Transverse colon (tissue), 4 donors: ENCODE data around the gene TLX1. TPM values are rescaled to one million over a fixed set of nuclear protein-coding genes. Genes with fewer than 3 reads are reported as not detected.

ENCODE experiments used
- DNase-seq: peaks from one replicate; pipeline ENCODE4 v3.0.0-alpha.2; 2019
- H3K27ac ChIP-seq, 4 donors: fragments of 200-600 bp; sonication (generic); 2 replicates each; pipeline ENCODE4 v1.5.1; 2016 to 2018; ENCODE audit warnings: inconsistent platforms in 4 of 4
- H3K27me3 ChIP-seq: fragments of 200-600 bp; sonication (generic); 2 replicates; pipeline ENCODE4 v1.5.1; 2017; ENCODE audit warnings: inconsistent platforms
- H3K36me3 ChIP-seq, 4 donors: fragments of 200-600 bp; sonication (generic); 2 replicates each; pipeline ENCODE4 v1.5.1; 2017 to 2019; ENCODE audit warnings: inconsistent platforms in 4 of 4
- H3K4me1 ChIP-seq, 4 donors: fragments of 200-600 bp; sonication (generic); 2 replicates each; pipeline ENCODE4 v1.5.1; 2017 to 2020; ENCODE audit warnings: inconsistent platforms in 4 of 4
- H3K4me3 ChIP-seq, 4 donors: fragments of 200-600 bp; sonication (generic); 1 replicate in 1 of 4; 2 replicates in 3 of 4; pipeline versions ENCODE4 v1.5.1 to v1.6.1; 2017 to 2019; ENCODE audit warnings: inconsistent platforms in 4 of 4
- H3K9me3 ChIP-seq, 2 donors: fragments of 200-600 bp; sonication (generic); 2 replicates each; pipeline ENCODE4 v1.5.1; 2017 to 2019; ENCODE audit warnings: inconsistent platforms in 2 of 2
- EP300 ChIP-seq: sonication (generic); formaldehyde crosslinking; IDR thresholded peaks from one replicate; pipeline ENCODE4 v1.6.1; 2017; ENCODE audit warnings: antibody characterized with exemption, low read depth
- POLR2A ChIP-seq: fragments of 450-650 bp; IDR thresholded peaks from one replicate; pipeline ENCODE4 v1.6.1; 2016; ENCODE audit warnings: antibody characterized with exemption, mild to moderate bottlenecking, moderate library complexity
- POLR2AphosphoS5 ChIP-seq, 3 donors: sonication (generic); formaldehyde crosslinking; IDR thresholded peaks; one replicate each; pipeline ENCODE4 v1.6.1; 2016; ENCODE audit warnings: antibody characterized with exemption in 3 of 3
- WGBS, 2 donors: methylation state at CpG; one replicate each; pipeline ENCODE4 v1.1.5; 2018; ENCODE audit warnings: low coverage in 1 of 2; 5-methylcytosine and 5-hydroxymethylcytosine counted together
- in situ Hi-C, 4 donors: fragments of 200-750 bp; cut with MboI; loops; one replicate each; pipeline versions ENCODE4 v1.15.0 to v1.15.1; 2017; ENCODE audit warnings: low sequenced_read_pairs in 3 of 4, low pct_ligation_motif_present in 1 of 4, low pct_unique_long_range_greater_than_20kb in 1 of 4
- intact Hi-C: fragments of 100-400 bp; cut with DNase I; formaldehyde crosslinking; loops from one replicate; pipeline ENCODE4 v1.15.1; 2023; ENCODE audit warnings: low total_unique reads
- total RNA-seq, 4 donors: library from RNA; depleted of rRNA; stranded (reverse); fragments of >200 nt; gene quantifications; one replicate each; pipeline ENCODE4 v1.1.0, GENCODE V29; 2016
- TF ChIP-seq, protein P1 (sequence below), 5 experiments: fragments of 200-600 bp in 3 of 5; fragments of 450-650 bp in 2 of 5; sonication (generic) in 3 of 5; IDR thresholded peaks; 1 replicate in 2 of 5; 2 replicates in 3 of 5; pipeline ENCODE4 v1.5.1; 2016 to 2017; ENCODE audit warnings: antibody characterized with exemption in 5 of 5, inconsistent platforms in 3 of 5, mild to moderate bottlenecking in 2 of 5, moderate library complexity in 1 of 5

TLX1 gene
- total RNA-seq, 4 donors from 2014 or later = 0.14 to 0.60 TPM; not detected in 2

DNA sequence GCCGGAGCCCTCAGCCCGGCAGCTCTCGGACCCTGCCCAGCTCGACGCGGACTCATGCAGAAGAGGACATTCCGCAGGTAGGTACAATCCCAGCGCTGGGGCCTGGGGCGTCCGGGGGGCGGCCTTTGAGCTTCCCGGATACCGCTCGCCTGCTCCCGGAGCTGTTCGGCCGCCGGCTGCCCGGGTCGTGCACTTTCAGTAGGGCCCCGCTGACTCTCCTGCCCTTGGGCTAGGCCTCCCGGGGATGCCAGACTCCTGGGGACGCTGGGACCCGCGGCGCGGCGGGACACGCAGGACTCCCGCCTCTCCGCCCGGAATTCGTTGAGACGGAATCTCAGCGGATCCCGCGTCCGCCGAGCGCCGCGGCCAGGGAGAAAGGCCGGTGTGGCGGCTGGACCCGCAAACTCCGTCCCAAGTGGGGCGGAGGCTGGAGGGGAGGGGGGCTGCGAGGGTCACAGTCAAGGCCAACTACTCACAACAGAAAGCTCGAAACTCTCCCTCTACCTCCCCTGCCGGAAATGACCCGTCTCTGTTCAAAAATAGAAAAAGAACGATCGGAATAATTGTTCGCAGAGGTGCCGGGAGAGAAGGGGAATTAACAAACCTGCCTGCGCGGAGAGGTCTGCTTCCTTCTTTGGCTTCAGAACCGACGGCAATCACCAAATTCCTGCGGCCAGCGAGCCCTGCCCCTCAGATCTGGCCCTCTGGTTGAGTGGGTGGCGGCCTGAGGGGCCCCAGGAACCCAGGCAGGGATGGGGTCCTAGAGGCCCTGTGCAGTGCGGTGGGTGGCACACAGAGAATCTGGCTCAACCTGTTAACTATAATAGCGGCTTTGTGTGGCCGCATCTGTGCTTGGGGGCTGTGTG, 9.2 kb downstream of the TLX1 start:
- intact Hi-C loops = no loop called here
- WGBS, 2 donors = 14% methylated on average over 22 of the region's 65 CpGs; no CpG with 5 or more reads in 1 of the 2 donors
- in situ Hi-C loops = loop anchor here (5.0 to 10.0 kb wide), 2 partner anchors 43 to 46 kb away; no protein-coding TSS in a partner anchor
- H3K36me3 ChIP-seq = no peaks in the 10 kb centered on the region
- no peaks in the 10 kb centered on the region for H3K9me3 ChIP-seq
- TF ChIP-seq POLR2AphosphoS5 (IDR thresholded peaks at IDR 0.05) (peak; percentile 66 to 90 (median 77)), EP300 (no peak), POLR2A (no peak)
- TF ChIP-seq, protein P1, sequence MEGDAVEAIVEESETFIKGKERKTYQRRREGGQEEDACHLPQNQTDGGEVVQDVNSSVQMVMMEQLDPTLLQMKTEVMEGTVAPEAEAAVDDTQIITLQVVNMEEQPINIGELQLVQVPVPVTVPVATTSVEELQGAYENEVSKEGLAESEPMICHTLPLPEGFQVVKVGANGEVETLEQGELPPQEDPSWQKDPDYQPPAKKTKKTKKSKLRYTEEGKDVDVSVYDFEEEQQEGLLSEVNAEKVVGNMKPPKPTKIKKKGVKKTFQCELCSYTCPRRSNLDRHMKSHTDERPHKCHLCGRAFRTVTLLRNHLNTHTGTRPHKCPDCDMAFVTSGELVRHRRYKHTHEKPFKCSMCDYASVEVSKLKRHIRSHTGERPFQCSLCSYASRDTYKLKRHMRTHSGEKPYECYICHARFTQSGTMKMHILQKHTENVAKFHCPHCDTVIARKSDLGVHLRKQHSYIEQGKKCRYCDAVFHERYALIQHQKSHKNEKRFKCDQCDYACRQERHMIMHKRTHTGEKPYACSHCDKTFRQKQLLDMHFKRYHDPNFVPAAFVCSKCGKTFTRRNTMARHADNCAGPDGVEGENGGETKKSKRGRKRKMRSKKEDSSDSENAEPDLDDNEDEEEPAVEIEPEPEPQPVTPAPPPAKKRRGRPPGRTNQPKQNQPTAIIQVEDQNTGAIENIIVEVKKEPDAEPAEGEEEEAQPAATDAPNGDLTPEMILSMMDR (IDR thresholded peaks at IDR 0.05) = no peak
- H3K27me3 ChIP-seq = peaks cover 100% of the 10 kb centered on the region
- H3K4me3 ChIP-seq = no peak overlapping the region
- H3K4me1 ChIP-seq = peaks cover 0 to 12% (median 8%) of the 10 kb centered on the region in 4 donors
- no peak overlapping the region for H3K27ac ChIP-seq
- no peak for DNase-seq

DNA sequence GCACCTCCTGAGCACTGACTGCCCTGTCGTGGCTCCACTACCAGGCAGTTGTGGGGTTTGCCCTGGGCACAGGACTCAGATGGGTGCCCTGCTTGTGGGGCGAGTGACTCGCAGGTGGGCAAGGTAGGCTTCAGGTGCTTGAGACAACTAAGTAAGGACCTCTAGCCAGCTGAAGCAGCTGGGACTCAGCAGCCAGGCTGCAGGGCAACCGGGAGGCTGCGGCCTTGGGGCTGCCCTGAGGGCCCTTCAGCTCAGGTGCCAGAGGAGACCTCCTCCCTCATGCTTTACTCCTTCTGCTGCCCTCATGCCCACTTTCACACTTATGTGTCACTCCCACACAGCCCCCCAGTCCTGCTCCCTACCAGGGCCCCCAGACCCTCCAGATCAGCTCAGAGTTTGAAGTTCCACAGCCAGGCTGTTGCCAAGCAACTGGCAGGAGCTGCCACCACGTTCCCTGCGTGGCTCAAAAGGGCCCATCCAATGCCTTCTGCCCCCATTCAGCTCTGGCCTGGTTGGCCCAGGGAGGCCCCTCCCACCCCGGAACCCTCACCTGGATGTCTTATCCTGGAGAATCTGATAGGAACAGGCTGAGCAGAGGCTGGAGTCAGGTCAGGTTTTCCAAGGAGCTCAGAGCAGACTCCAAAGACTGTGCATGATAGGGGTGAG, 10.0 kb downstream of the TLX1 start:
- Histone ChIP-seq H3K4me1 (peaks cover 0 to 13% (median 9%) of the 10 kb centered on the region in 4 donors), H3K27ac (no peak overlapping the region), H3K4me3 (no peak overlapping the region), H3K36me3 (no peaks in the 10 kb centered on the region), H3K27me3 (peaks cover 100% of the 10 kb centered on the region), H3K9me3 (no peaks in the 10 kb centered on the region)
- WGBS, 2 donors = 37% methylated on average over 8 of the region's 8 CpGs; no CpG with 5 or more reads in 1 of the 2 donors
- intact Hi-C loops = no loop called here
- in situ Hi-C loops = loop anchor here (5.0 to 10.0 kb wide), 2 partner anchors 44 to 46 kb away; no protein-coding TSS in a partner anchor
- no peak for DNase-seq
- TF ChIP-seq EP300 = no peak
- no peak for TF ChIP-seq POLR2A
- TF ChIP-seq POLR2AphosphoS5 (IDR thresholded peaks at IDR 0.05) = no peak
- TF ChIP-seq, protein P1 (IDR thresholded peaks at IDR 0.05) = no peak

- no peak overlapping the region for H3K4me3 ChIP-seq
- in situ Hi-C loops (loop anchor here (5.0 to 10.0 kb wide), 2 partner anchors 45 to 47 kb away; no protein-coding TSS in a partner anchor), intact Hi-C loops (loop anchor here (2.0 kb wide), 1 partner anchor 47 kb away; no protein-coding TSS in a partner anchor)
- peak; percentile 84 for DNase-seq
- H3K9me3 ChIP-seq = no peaks in the 10 kb centered on the region
- no peaks in the 10 kb centered on the region for H3K36me3 ChIP-seq
- peaks cover 0 to 20% (median 10%) of the 10 kb centered on the region in 4 donors for H3K4me1 ChIP-seq
- WGBS, 2 donors = 9% methylated on average over 21 of the region's 21 CpGs; no CpG with 5 or more reads in 1 of the 2 donors
- peaks cover 100% of the 10 kb centered on the region for H3K27me3 ChIP-seq
- no peak overlapping the region for H3K27ac ChIP-seq
- no peak for TF ChIP-seq POLR2A
- TF ChIP-seq, protein P1 (IDR thresholded peaks at IDR 0.05) = peak; percentile 92 to 99 (median 98)
These were observed 10.8 kb downstream of the TLX1 start for GRCh38 chr10:101141616-101142532.
